Osteocyte (in vitro differentiated cells): ENCODE measurements around the gene CASP3. TPM values are rescaled to one million over a fixed set of nuclear protein-coding genes. Genes with fewer than 3 reads are reported as not detected.
"Not testable (repeated sequence)": the region's sequence is repeated elsewhere in the genome, so short reads cannot be mapped to it uniquely, and the experiment has no call there.

Source experiments
- DNase-seq: peaks from one replicate; pipeline ENCODE4 v3.0.0; 2021; ENCODE audit warnings: mixed read lengths; ENCODE audit not compliant: unreplicated experiment; ENCODE audit errors: extremely low spot score
- H3K27ac Mint-ChIP-seq: one replicate; pipeline ENCODE4 v1.8.0; 2021; ENCODE audit warnings: mild to moderate bottlenecking, mixed read lengths; ENCODE audit not compliant: unreplicated experiment
- H3K27me3 Mint-ChIP-seq: one replicate; pipeline ENCODE4 v1.8.0; 2021; ENCODE audit warnings: mixed read lengths; ENCODE audit not compliant: unreplicated experiment
- H3K36me3 Mint-ChIP-seq: one replicate; pipeline ENCODE4 v1.8.0; 2021; ENCODE audit warnings: mixed read lengths; ENCODE audit not compliant: unreplicated experiment
- H3K4me1 Mint-ChIP-seq: one replicate; pipeline ENCODE4 v1.8.0; 2021; ENCODE audit warnings: mixed read lengths; ENCODE audit not compliant: unreplicated experiment
- H3K4me3 Mint-ChIP-seq: one replicate; pipeline ENCODE4 v1.8.0; 2021; ENCODE audit warnings: mild to moderate bottlenecking, moderate library complexity, mixed read lengths; ENCODE audit not compliant: unreplicated experiment
- H3K9me3 Mint-ChIP-seq: one replicate; pipeline ENCODE4 v1.8.0; 2021; ENCODE audit warnings: mixed read lengths; ENCODE audit not compliant: unreplicated experiment
- total RNA-seq: library from RNA; stranded (reverse); gene quantifications from 2 replicates; pipeline ENCODE4 v1.2.1, GENCODE V29; 2021
- TF ChIP-seq, protein P1 (sequence below): fragments of 200-600 bp; sonication (generic); IDR thresholded peaks from 2 replicates; pipeline ENCODE4 v1.5.0; 2021; ENCODE audit warnings: antibody characterized with exemption, mild to moderate bottlenecking, moderate library complexity

CASP3 gene
- total RNA-seq, 1 donor from 2014 or later, result 28.2 TPM

DNA sequence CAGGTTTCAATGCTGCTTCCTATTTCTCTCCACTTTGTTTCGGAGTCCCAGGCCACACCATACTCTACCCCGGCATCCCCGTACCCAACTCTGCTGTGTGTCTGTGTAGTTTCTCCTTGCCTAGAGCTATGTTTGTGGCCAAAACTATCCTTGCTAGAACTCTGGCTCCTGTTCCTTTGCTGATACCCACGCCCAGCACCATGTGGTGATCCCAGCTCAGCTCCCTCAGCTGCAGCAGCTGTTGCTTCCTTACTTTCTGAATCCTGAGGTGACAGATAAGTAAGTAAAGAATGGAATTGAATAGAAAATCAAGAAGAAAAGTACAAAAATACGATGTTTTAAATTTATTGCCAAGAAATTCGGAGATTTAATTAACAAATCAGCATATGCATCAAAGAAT lies 55.8 kb downstream of the CASP3 start:
- Mint-ChIP-seq H3K9me3 (no peaks in the 10 kb centered on the region), H3K27me3 (no peaks in the 10 kb centered on the region), H3K4me3 (no peak overlapping the region), H3K4me1 (no peaks in the 10 kb centered on the region), H3K36me3 (no peaks in the 10 kb centered on the region), H3K27ac (no peak overlapping the region)
- TF ChIP-seq, protein P1, sequence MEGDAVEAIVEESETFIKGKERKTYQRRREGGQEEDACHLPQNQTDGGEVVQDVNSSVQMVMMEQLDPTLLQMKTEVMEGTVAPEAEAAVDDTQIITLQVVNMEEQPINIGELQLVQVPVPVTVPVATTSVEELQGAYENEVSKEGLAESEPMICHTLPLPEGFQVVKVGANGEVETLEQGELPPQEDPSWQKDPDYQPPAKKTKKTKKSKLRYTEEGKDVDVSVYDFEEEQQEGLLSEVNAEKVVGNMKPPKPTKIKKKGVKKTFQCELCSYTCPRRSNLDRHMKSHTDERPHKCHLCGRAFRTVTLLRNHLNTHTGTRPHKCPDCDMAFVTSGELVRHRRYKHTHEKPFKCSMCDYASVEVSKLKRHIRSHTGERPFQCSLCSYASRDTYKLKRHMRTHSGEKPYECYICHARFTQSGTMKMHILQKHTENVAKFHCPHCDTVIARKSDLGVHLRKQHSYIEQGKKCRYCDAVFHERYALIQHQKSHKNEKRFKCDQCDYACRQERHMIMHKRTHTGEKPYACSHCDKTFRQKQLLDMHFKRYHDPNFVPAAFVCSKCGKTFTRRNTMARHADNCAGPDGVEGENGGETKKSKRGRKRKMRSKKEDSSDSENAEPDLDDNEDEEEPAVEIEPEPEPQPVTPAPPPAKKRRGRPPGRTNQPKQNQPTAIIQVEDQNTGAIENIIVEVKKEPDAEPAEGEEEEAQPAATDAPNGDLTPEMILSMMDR, result no peak
- peak; percentile 44 for DNase-seq

DNA sequence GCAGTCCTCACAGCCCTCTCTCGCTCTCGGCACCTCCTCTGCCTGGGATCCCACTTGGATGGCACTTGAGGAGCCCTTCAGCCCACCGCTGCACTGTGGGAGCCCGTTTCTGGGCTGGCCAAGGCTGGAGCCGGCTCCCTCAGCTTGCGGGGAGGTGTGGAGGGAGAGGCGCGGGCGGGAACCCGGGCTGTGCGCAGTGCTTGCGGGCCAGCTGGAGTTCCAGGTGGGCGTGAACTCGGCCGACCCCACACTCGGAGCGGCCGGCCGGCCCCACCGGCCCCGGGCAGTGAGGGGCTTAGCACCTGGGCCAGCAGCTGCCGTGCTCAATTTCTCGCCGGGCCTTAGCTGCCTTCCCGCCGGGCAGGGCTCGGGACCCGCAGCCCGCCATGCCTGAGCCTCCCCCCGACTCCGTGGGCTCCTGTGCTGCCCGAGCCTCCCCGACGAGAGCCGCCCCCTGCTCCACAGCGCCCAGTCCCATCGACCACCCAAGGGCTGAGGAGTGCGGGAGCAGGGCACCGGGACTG lies 57.4 kb downstream of the CASP3 start:
- H3K36me3 Mint-ChIP-seq, H3K4me1 Mint-ChIP-seq, H3K9me3 Mint-ChIP-seq, H3K4me3 Mint-ChIP-seq, DNase-seq, H3K27ac Mint-ChIP-seq, H3K27me3 Mint-ChIP-seq: not testable (repeated sequence)

DNA sequence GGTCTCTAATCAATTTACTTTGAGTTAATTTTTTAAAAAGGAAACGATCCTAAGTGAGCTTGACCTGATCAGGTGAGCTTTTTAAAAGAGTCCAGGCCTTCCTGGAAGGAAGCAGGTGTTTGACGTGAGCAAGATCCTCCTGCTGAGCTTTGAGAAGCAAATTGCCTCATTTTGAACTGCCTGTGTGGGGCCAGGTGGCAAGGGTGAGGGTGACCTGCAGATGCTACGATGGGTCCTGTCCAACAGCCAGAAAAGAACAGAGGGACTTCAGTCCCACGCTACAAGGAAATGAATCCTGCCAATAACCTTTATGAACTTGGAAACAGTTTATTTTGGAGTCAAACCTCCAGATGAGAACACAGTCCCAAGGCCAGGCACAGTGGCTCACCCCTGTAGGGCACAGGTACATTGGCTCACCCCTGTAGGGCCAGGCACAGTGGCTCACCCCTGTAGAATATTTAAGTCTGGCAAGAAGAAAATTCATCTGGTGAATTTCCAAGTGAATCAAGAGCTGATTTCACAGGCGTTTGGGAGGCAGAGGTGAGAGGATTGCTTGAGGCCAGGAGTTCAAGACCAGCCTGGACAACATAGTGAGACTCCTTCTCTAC lies 58.1 kb downstream of the CASP3 start:
- DNase-seq, result no peak
- TF ChIP-seq, protein P1, result no peak
- no peaks in the 10 kb centered on the region for H3K9me3 Mint-ChIP-seq
- H3K4me3 Mint-ChIP-seq, result no peak overlapping the region
- no peaks in the 10 kb centered on the region for H3K27me3 Mint-ChIP-seq
- H3K4me1 Mint-ChIP-seq, result no peaks in the 10 kb centered on the region
- H3K36me3 Mint-ChIP-seq, result no peaks in the 10 kb centered on the region
- H3K27ac Mint-ChIP-seq, result no peak overlapping the region

- Mint-ChIP-seq H3K27ac (no peak overlapping the region), H3K36me3 (no peaks in the 10 kb centered on the region), H3K27me3 (no peaks in the 10 kb centered on the region), H3K4me3 (no peak overlapping the region), H3K9me3 (no peaks in the 10 kb centered on the region), H3K4me1 (no peaks in the 10 kb centered on the region)
- TF ChIP-seq, protein P1, result no peak
- no peak for DNase-seq
These were observed 59.1 kb downstream of the CASP3 start for GRCh38 chr4:184590196-184590595.

- Mint-ChIP-seq H3K9me3 (no peaks in the 10 kb centered on the region), H3K4me1 (no peaks in the 10 kb centered on the region), H3K36me3 (no peaks in the 10 kb centered on the region), H3K27ac (no peak overlapping the region), H3K4me3 (no peak overlapping the region), H3K27me3 (no peaks in the 10 kb centered on the region)
- no peak for DNase-seq
- TF ChIP-seq, protein P1, result no peak
These were observed 60.4 kb downstream of the CASP3 start for GRCh38 chr4:184588893-184589292.
